PC-9 (cell line): ENCODE results near the gene IL20RA. TPM values are rescaled to one million over a fixed set of nuclear protein-coding genes. Genes with fewer than 3 reads are reported as not detected.
A peak's percentile ranks its signal among the peaks of the same experiment; 100 is the strongest.

Experiments
- Bru-seq: library from RNA; stranded (reverse); fragments of 400-500 nt; gene quantifications from one replicate; lab custom pipeline; 2021; lab: Mats Ljungman, UMichigan
- BruChase-seq, 2 experiments: library from RNA; stranded (reverse); fragments of 400-500 nt; gene quantifications; one replicate each; lab custom pipeline; 2021; lab: Mats Ljungman, UMichigan
- BruUV-seq: library from RNA; stranded (reverse); fragments of 400-500 nt; replicated peaks from 2 replicates; lab custom pipeline; 2021; lab: Mats Ljungman, UMichigan
- CTCF ChIA-PET: fragments of 300-600 bp; sonication (Branson Sonifier 250); formaldehyde crosslinking; loops from one replicate; lab custom pipeline; 2022; ENCODE audit warnings: antibody characterized with exemption; lab: Charles Lee
- POLR2A ChIA-PET: fragments of 300-600 bp; sonication (Branson Sonifier 250); formaldehyde crosslinking; loops from one replicate; lab custom pipeline; 2022; ENCODE audit warnings: antibody characterized with exemption; ENCODE audit not compliant: unreplicated experiment; lab: Charles Lee
- DNase-seq, 2 experiments: peaks; one replicate each; pipeline versions ENCODE4 v3.0.0 to v3.0.0-alpha.2; 2015 to 2022; ENCODE audit warnings: mixed read lengths in 1 of 2
- H2AFZ ChIP-seq: fragments of 200-600 bp; sonication (generic); 2 replicates; pipeline ENCODE4 v1.8.1; 2017; ENCODE audit warnings: antibody characterized with exemption
- H3F3A ChIP-seq: fragments of 200-600 bp; sonication (generic); 2 replicates; pipeline ENCODE4 v1.8.1; 2017; ENCODE audit warnings: antibody characterized with exemption, mild to moderate bottlenecking, low read depth; ENCODE audit not compliant: insufficient read depth
- H3K27ac ChIP-seq: fragments of 200-600 bp; sonication (generic); 2 replicates; pipeline ENCODE4 v1.6.1; 2016; ENCODE audit warnings: mixed run types
- H3K27me3 ChIP-seq: fragments of 200-600 bp; sonication (generic); 2 replicates; pipeline ENCODE4 v1.6.1; 2016; ENCODE audit warnings: low read depth, mixed run types; ENCODE audit not compliant: insufficient read depth
- H3K36me3 ChIP-seq: fragments of 200-600 bp; sonication (generic); 2 replicates; pipeline ENCODE4 v1.6.1; 2016; ENCODE audit warnings: low read depth, mixed run types
- H3K4me1 ChIP-seq: fragments of 200-600 bp; sonication (generic); replicated peaks from 2 replicates; pipeline ENCODE4 v1.6.1; 2016; ENCODE audit warnings: mixed run types; ENCODE audit not compliant: insufficient read depth
- H3K4me2 ChIP-seq: fragments of 200-600 bp; sonication (generic); 2 replicates; pipeline ENCODE4 v1.6.1; 2017; ENCODE audit warnings: mixed run types
- H3K4me3 ChIP-seq: fragments of 200-600 bp; sonication (generic); 2 replicates; pipeline ENCODE4 v1.6.1; 2016; ENCODE audit warnings: mixed run types
- H3K79me2 ChIP-seq: fragments of 200-600 bp; sonication (generic); 2 replicates; pipeline ENCODE4 v1.6.1; 2017; ENCODE audit warnings: low read depth, mixed run types
- H3K9me2 ChIP-seq: fragments of 200-600 bp; sonication (generic); 2 replicates; pipeline ENCODE4 v1.8.1; 2017; ENCODE audit warnings: mild to moderate bottlenecking; ENCODE audit not compliant: insufficient read depth
- H3K9me3 ChIP-seq: fragments of 200-600 bp; sonication (generic); 2 replicates; pipeline ENCODE4 v1.8.1; 2016; ENCODE audit warnings: low read depth; ENCODE audit not compliant: insufficient read depth
- H4K20me1 ChIP-seq: fragments of 200-600 bp; sonication (generic); 2 replicates; pipeline ENCODE4 v1.8.1; 2017; ENCODE audit not compliant: insufficient read depth
- CTCF ChIP-seq: fragments of 200-600 bp; sonication (generic); conservative IDR thresholded peaks from 2 replicates; pipeline ENCODE4 v1.6.1; 2017; ENCODE audit warnings: mixed run types, antibody characterized with exemption, mild to moderate bottlenecking, moderate library complexity
- EZH2 ChIP-seq: fragments of 200-600 bp; sonication (generic); IDR thresholded peaks from 2 replicates; pipeline ENCODE4 v1.8.0; 2017; ENCODE audit warnings: antibody characterized with exemption, low read depth
- intact Hi-C: fragments of 100-400 bp; cut with micrococcal nuclease; formaldehyde crosslinking; loops from one replicate; pipeline ENCODE4 v1.10.0; 2022; ENCODE audit not compliant: unreplicated experiment
- long read RNA-seq: library from polyadenylated mRNA; stranded (forward); transcript quantifications from one replicate; pipeline ENCODE4 v2.0.0, GENCODE V29; 2022
- total RNA-seq: library from RNA; stranded (reverse); gene quantifications from 2 replicates; pipeline ENCODE4 v1.2.3, GENCODE V29; 2021

The IL20RA gene
- total RNA-seq (2.5 and 4.0 TPM in 2 replicates), Bru-seq, nascent RNA (percentile 43 among the genes with signal in this experiment), BruChase-seq, experiment 1, labeled RNA remaining after a 2-hour chase (percentile 39 among the genes with signal in this experiment), BruChase-seq, experiment 2, labeled RNA remaining after a 6-hour chase (percentile 38 among the genes with signal in this experiment)
- long read RNA-seq, partial matches to known transcripts = 0 of 8 reads
- long read RNA-seq, other reads (novel, unspliced or antisense) = 3 of 8 reads

GRCh38 chr6:137044366-137045221, at the start of gene IL20RA:
Gene IL20RA, minus strand, starts transcription at chr6:137044965. Its CDS starts 237 bp downstream, at chr6:137044728.
- Histone ChIP-seq H3K79me2 (peaks cover 40% of the 10 kb centered on the region), H3K4me1 (peaks cover 43% of the 10 kb centered on the region), H3K4me3 (peak within 1 kb of the TSS; percentile 84), H3F3A (peaks cover 7% of the 10 kb centered on the region; the same call in 1 of the 2 replicates), H3K27me3 (no peaks in the 10 kb centered on the region), H4K20me1 (no peaks in the 10 kb centered on the region), H3K27ac (peak within 1 kb of the TSS; percentile 77), H2AFZ (peak within 1 kb of the TSS; percentile 83), H3K4me2 (peak within 1 kb of the TSS; percentile 94), H3K9me3 (no peaks in the 10 kb centered on the region), H3K9me2 (no peaks in the 10 kb centered on the region), H3K36me3 (0 out of 2 replicates have a peak, but pooled peaks cover 5% of the 10 kb centered on the region)
- no peak; the same call in 1 of the 2 replicates for TF ChIP-seq CTCF
- no peak for TF ChIP-seq EZH2
- CTCF ChIA-PET = interaction anchor here (0.5 to 0.6 kb wide), 2 partner anchors 16 to 822 kb away, joined by 3 read pairs; no protein-coding TSS in a partner anchor
- peak; percentile 45 to 61 for DNase-seq
- POLR2A ChIA-PET = interaction anchor here (0.6 to 0.7 kb wide), 4 partner anchors 11 to 652 kb away, joined by 3 to 5 read pairs (median 4); no protein-coding TSS in a partner anchor
- no TSS peak for BruUV-seq
- intact Hi-C loops = no loop called here

GRCh38 chr6:137093183-137094069, 48.7 kb upstream of the IL20RA start:
- Histone ChIP-seq H3K36me3 (no peaks in the 10 kb centered on the region), H4K20me1 (no peaks in the 10 kb centered on the region), H3K4me3 (no peak overlapping the region), H2AFZ (no peak overlapping the region), H3K4me2 (no peak overlapping the region), H3F3A (no peaks in the 10 kb centered on the region), H3K9me2 (no peaks in the 10 kb centered on the region), H3K79me2 (no peaks in the 10 kb centered on the region), H3K27ac (no peak overlapping the region), H3K27me3 (no peaks in the 10 kb centered on the region), H3K4me1 (peaks cover 5% of the 10 kb centered on the region), H3K9me3 (no peaks in the 10 kb centered on the region)
- no TSS peak for BruUV-seq
- DNase-seq = no peak
- intact Hi-C loops = loop anchor here (1.0 to 5.0 kb wide), 6 partner anchors 178 to 1015 kb away; no protein-coding TSS in a partner anchor
- ChIA-PET CTCF (interaction anchor here (0.6 to 1.1 kb wide), 8 partner anchors 79 to 548 kb away, joined by 3 to 21 read pairs (median 4); no protein-coding TSS in a partner anchor), POLR2A (no interaction called here)
- no peak for TF ChIP-seq CTCF
- TF ChIP-seq EZH2 = no peak
